Mesendoderm (in vitro differentiated cells): ENCODE data around the gene MGAT3.
A peak's percentile ranks its signal among the peaks of the same experiment; 100 is the strongest.

Experiments used
- DNase-seq: peaks from one replicate; pipeline ENCODE4 v3.0.0; 2013
- H2AK5ac ChIP-seq: 2 replicates; pipeline ENCODE4 v1.6.1; 2013; ENCODE audit warnings: low read length, inconsistent platforms
- H2BK120ac ChIP-seq: 2 replicates; pipeline ENCODE4 v1.6.1; 2013; ENCODE audit warnings: low read depth, mild to moderate bottlenecking, low read length, moderate library complexity, mixed read lengths
- H2BK15ac ChIP-seq: replicated peaks from 2 replicates; pipeline ENCODE4 v1.6.1; 2013; ENCODE audit warnings: low read depth, mild to moderate bottlenecking, moderate library complexity
- H2BK5ac ChIP-seq: 2 replicates; pipeline ENCODE4 v1.6.1; 2013; ENCODE audit warnings: low read length, inconsistent platforms
- H3K18ac ChIP-seq: 2 replicates; pipeline ENCODE4 v1.6.1; 2013; ENCODE audit warnings: mild to moderate bottlenecking, low read length, mixed read lengths
- H3K23ac ChIP-seq: one replicate; pipeline ENCODE4 v1.6.1; 2013; ENCODE audit warnings: low read length
- H3K27ac ChIP-seq: 2 replicates; pipeline ENCODE4 v1.5.1; 2013; ENCODE audit warnings: low read depth, mild to moderate bottlenecking, inconsistent platforms, low read length, moderate library complexity
- H3K27me3 ChIP-seq: 2 replicates; pipeline ENCODE4 v1.6.1; 2013; ENCODE audit warnings: low read length, control low read depth, mild to moderate bottlenecking, inconsistent platforms; ENCODE audit not compliant: insufficient read depth, poor library complexity
- H3K36me3 ChIP-seq: 2 replicates; pipeline ENCODE4 v1.6.1; 2013; ENCODE audit warnings: low read length, inconsistent platforms; ENCODE audit not compliant: control insufficient read depth, insufficient read depth
- H3K4ac ChIP-seq: one replicate; pipeline ENCODE4 v1.6.1; 2013; ENCODE audit warnings: low read depth, mild to moderate bottlenecking, low read length, moderate library complexity
- H3K4me1 ChIP-seq: 2 replicates; pipeline ENCODE4 v1.6.1; 2013; ENCODE audit warnings: low read depth, low read length, inconsistent platforms; ENCODE audit not compliant: control insufficient read depth
- H3K4me2 ChIP-seq: 2 replicates; pipeline ENCODE4 v1.6.1; 2013; ENCODE audit warnings: low read length
- H3K4me3 ChIP-seq: 2 replicates; pipeline ENCODE4 v1.5.1; 2013; ENCODE audit warnings: mild to moderate bottlenecking, low read length
- H3K56ac ChIP-seq: one replicate; pipeline ENCODE4 v1.6.1; 2013; ENCODE audit warnings: low read length
- H3K79me1 ChIP-seq: 2 replicates; pipeline ENCODE4 v1.6.1; 2013; ENCODE audit warnings: low read length, inconsistent platforms
- H3K79me2 ChIP-seq: 2 replicates; pipeline ENCODE4 v1.6.1; 2013; ENCODE audit warnings: mild to moderate bottlenecking, low read length; ENCODE audit not compliant: control insufficient read depth, insufficient read depth
- H3K9ac ChIP-seq: 2 replicates; pipeline ENCODE4 v1.6.1; 2013; ENCODE audit warnings: low read length, inconsistent platforms
- H4K5ac ChIP-seq: one replicate; pipeline ENCODE4 v1.6.1; 2013; ENCODE audit warnings: low read length
- H4K8ac ChIP-seq: one replicate; pipeline ENCODE4 v1.6.1; 2013; ENCODE audit warnings: low read depth, mild to moderate bottlenecking, control low read depth, low read length, moderate library complexity
- WGBS: extraction: QIAGEN DNeasy Blood & Tissue Kit; methylation state at CpG from one replicate; pipeline ENCODE4 v1.1.7; 2013; ENCODE audit warnings: low lambda C conversion rate, missing lambda C conversion rate; ENCODE audit not compliant: insufficient coverage; ENCODE audit errors: extremely low coverage; 5-methylcytosine and 5-hydroxymethylcytosine counted together

The MGAT3 gene

DNA sequence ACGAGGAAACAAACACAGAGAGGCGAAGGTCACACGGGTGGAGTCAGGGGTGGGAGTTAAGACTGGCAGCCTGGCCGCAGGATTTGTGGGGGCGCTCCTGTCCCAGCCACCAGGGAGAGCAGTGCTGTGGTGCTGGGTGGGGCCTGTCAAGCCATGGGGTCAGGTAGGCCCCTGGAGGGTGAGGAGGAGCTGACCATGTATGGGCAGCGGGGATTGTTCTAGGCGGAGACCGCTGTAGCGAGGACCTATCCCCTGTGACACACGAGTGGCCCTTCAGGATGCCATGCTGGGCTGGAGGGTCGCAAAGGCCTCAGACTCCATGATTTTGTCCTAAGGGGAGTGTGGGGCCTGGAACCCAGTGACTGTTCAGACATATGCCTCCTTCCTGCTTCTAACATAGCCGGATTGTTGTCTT is 77.3 kb downstream of the MGAT3 start:
- Histone ChIP-seq H3K79me1 (peaks cover 14% of the 10 kb centered on the region), H3K27me3 (no peaks in the 10 kb centered on the region), H3K23ac (no peak overlapping the region), H3K4me1 (peaks cover 13% of the 10 kb centered on the region), H3K36me3 (peaks cover 2% of the 10 kb centered on the region), H4K5ac (peak overlapping the region; percentile 44), H3K27ac (no peak overlapping the region), H3K4ac (no peak overlapping the region), H3K9ac (peak overlapping the region; percentile 61), H3K79me2 (peaks cover 14% of the 10 kb centered on the region), H3K56ac (peak overlapping the region; percentile 84), H3K4me2 (no peak overlapping the region), H2BK120ac (no peak overlapping the region), H4K8ac (no peak overlapping the region), H2BK5ac (no peak overlapping the region), H2AK5ac (peak overlapping the region; percentile 27), H3K18ac (no peak overlapping the region), H2BK15ac (no peak overlapping the region), H3K4me3 (no peak overlapping the region)
- no peak for DNase-seq
- no CpG with 5 or more reads among the region's 12 CpGs for WGBS

GRCh38 chr22:39534591-39535356 is 78.0 kb downstream of the MGAT3 start:
- H3K4me3 ChIP-seq, result no peak overlapping the region
- no peak overlapping the region for H4K8ac ChIP-seq
- peak overlapping the region; percentile 31 for H3K4me2 ChIP-seq
- peak overlapping the region; percentile 84 for H3K56ac ChIP-seq
- no peak overlapping the region for H3K18ac ChIP-seq
- H2BK15ac ChIP-seq, result no peak overlapping the region
- H3K27me3 ChIP-seq, result no peaks in the 10 kb centered on the region
- WGBS, result no CpG with 5 or more reads among the region's 41 CpGs
- H3K79me1 ChIP-seq, result peaks cover 11% of the 10 kb centered on the region
- H3K79me2 ChIP-seq, result peaks cover 14% of the 10 kb centered on the region
- peak overlapping the region; percentile 27 for H2AK5ac ChIP-seq
- peak overlapping the region; percentile 63 for H3K9ac ChIP-seq
- peak; percentile 85 for DNase-seq
- no peak overlapping the region for H3K23ac ChIP-seq
- H2BK120ac ChIP-seq, result no peak overlapping the region
- H3K4ac ChIP-seq, result no peak overlapping the region
- peak overlapping the region; percentile 32 for H2BK5ac ChIP-seq
- H3K4me1 ChIP-seq, result peaks cover 13% of the 10 kb centered on the region
- H4K5ac ChIP-seq, result peak overlapping the region; percentile 44
- H3K36me3 ChIP-seq, result peaks cover 2% of the 10 kb centered on the region
- no peak overlapping the region for H3K27ac ChIP-seq

GRCh38 chr22:39535357-39535725 is 78.5 kb downstream of the MGAT3 start:
- Histone ChIP-seq H4K5ac (no peak overlapping the region), H4K8ac (no peak overlapping the region), H3K27me3 (no peaks in the 10 kb centered on the region), H3K23ac (no peak overlapping the region), H3K27ac (no peak overlapping the region), H2BK15ac (no peak overlapping the region), H3K56ac (peak overlapping the region; percentile 83), H2BK120ac (no peak overlapping the region), H3K79me2 (peaks cover 14% of the 10 kb centered on the region), H3K4me1 (peaks cover 13% of the 10 kb centered on the region), H3K4ac (no peak overlapping the region), H3K79me1 (peaks cover 9% of the 10 kb centered on the region), H3K4me3 (no peak overlapping the region), H3K4me2 (no peak overlapping the region), H3K18ac (no peak overlapping the region), H3K36me3 (peaks cover 2% of the 10 kb centered on the region), H2AK5ac (no peak overlapping the region), H3K9ac (peak overlapping the region; percentile 63), H2BK5ac (no peak overlapping the region)
- no peak for DNase-seq
- no CpG with 5 or more reads among the region's 13 CpGs for WGBS

GRCh38 chr22:39535831-39536449 is 79.1 kb downstream of the MGAT3 start:
- H3K79me1 ChIP-seq, result peaks cover 8% of the 10 kb centered on the region
- WGBS, result no CpG with 5 or more reads among the region's 15 CpGs
- H3K79me2 ChIP-seq, result peaks cover 13% of the 10 kb centered on the region
- no peak overlapping the region for H2BK120ac ChIP-seq
- no peak overlapping the region for H3K9ac ChIP-seq
- H3K56ac ChIP-seq, result no peak overlapping the region
- no peak overlapping the region for H3K18ac ChIP-seq
- H3K4me3 ChIP-seq, result no peak overlapping the region
- H4K5ac ChIP-seq, result no peak overlapping the region
- no peak overlapping the region for H3K23ac ChIP-seq
- peaks cover 12% of the 10 kb centered on the region for H3K4me1 ChIP-seq
- H4K8ac ChIP-seq, result no peak overlapping the region
- H3K27ac ChIP-seq, result no peak overlapping the region
- no peaks in the 10 kb centered on the region for H3K27me3 ChIP-seq
- H3K4ac ChIP-seq, result no peak overlapping the region
- no peak overlapping the region for H3K4me2 ChIP-seq
- DNase-seq, result no peak
- no peak overlapping the region for H2BK5ac ChIP-seq
- no peak overlapping the region for H2AK5ac ChIP-seq
- H3K36me3 ChIP-seq, result peaks cover under 1% of the 10 kb centered on the region
- H2BK15ac ChIP-seq, result no peak overlapping the region

DNA sequence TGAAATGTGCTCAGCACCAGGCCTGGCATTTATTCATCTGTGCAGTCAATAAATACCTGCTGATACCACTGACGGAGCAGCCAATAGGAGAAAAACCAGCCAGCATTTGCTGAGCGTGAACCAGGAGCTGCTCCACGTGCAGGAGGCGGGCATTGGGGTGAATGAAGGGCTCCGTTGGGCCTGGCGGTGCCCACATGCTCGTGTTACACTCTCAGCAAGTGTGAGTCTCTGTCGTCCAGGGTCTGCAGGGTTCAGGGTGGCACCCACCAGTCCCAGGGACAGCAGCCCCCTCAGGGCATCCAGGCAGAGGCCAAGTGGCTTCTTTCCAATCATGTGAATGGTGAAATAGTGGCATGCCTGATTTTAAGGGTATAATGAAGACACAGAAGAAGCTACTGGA is 79.9 kb downstream of the MGAT3 start:
- Histone ChIP-seq H3K4ac (no peak overlapping the region), H3K18ac (no peak overlapping the region), H3K9ac (no peak overlapping the region), H4K5ac (no peak overlapping the region), H3K79me2 (peaks cover 7% of the 10 kb centered on the region), H3K36me3 (no peaks in the 10 kb centered on the region), H2BK15ac (no peak overlapping the region), H3K4me2 (no peak overlapping the region), H4K8ac (no peak overlapping the region), H2BK5ac (no peak overlapping the region), H3K79me1 (peaks cover 5% of the 10 kb centered on the region), H3K4me1 (peaks cover 8% of the 10 kb centered on the region), H2AK5ac (no peak overlapping the region), H3K27me3 (no peaks in the 10 kb centered on the region), H3K27ac (no peak overlapping the region), H3K4me3 (no peak overlapping the region), H3K23ac (no peak overlapping the region), H2BK120ac (no peak overlapping the region), H3K56ac (no peak overlapping the region)
- no CpG with 5 or more reads among the region's 8 CpGs for WGBS
- no peak for DNase-seq
